ENCODE data around the gene KPNA6. TPM values are rescaled to one million over a fixed set of nuclear protein-coding genes. Genes with fewer than 3 reads are reported as not detected.

KPNA6 gene
- total RNA-seq, 1 experiment from 2014 or later = 45.8 TPM

DNA sequence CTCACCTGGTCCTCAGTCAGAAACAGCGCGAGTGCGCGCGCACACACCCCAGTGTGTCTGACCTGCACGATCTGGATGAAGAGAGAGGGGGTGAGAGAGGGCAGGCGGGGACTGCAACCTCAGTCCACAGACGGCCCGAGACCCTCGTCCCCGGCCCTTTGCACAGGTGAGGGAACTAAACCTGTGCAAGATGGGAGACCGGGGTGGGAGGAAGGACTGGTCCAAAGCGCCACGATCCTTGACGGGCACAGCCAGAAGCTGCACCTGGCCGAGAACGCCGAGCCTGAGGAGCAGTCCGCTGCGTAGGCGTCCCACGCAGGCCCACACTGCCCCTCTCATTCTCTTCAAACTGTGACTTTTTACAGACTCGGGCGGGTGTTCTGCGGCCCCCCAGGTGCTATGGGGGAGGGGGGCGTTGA is 97.1 kb downstream of the KPNA6 start:
- Histone ChIP-seq H2AFZ (ENCODE audit: low read length) (peak overlapping the region; percentile 87), H3K79me2 (ENCODE audit: low read length) (peaks cover 18% of the 10 kb centered on the region), H3F3A (ENCODE audit: low read length, unreplicated experiment) (no peaks in the 10 kb centered on the region), H3K4me2 (ENCODE audit: low read length) (peak overlapping the region; percentile 94), H3K9me3 (ENCODE audit: low read length) (no peaks in the 10 kb centered on the region), H3K27me3 (ENCODE audit: low read length) (no peaks in the 10 kb centered on the region), H3K4me3 (ENCODE audit: low read length) (peak overlapping the region; percentile 83), H3K9ac (ENCODE audit: low read length) (peak overlapping the region; percentile 92), H3K27ac (ENCODE audit: low read length) (no peak overlapping the region), H3K9me2 (replicated peaks; ENCODE audit: low read length) (no peaks in the 10 kb centered on the region), H4K20me1 (ENCODE audit: low read length) (no peaks in the 10 kb centered on the region), H3K4me1 (ENCODE audit: insufficient read depth, low read length) (peaks cover 34% of the 10 kb centered on the region), H3K36me3 (ENCODE audit: low read depth, low read length) (peaks cover 5% of the 10 kb centered on the region; the same call in 1 of the 2 replicates)
- TF ChIP-seq EZH2phosphoT487 (IDR thresholded peaks at IDR 0.05; ENCODE audit: borderline replicate concordance, low read length) (no peak), EZH2 (IDR thresholded peaks at IDR 0.05; ENCODE audit: low read length, unreplicated experiment) (no peak)
- TF ChIP-seq, protein P1, sequence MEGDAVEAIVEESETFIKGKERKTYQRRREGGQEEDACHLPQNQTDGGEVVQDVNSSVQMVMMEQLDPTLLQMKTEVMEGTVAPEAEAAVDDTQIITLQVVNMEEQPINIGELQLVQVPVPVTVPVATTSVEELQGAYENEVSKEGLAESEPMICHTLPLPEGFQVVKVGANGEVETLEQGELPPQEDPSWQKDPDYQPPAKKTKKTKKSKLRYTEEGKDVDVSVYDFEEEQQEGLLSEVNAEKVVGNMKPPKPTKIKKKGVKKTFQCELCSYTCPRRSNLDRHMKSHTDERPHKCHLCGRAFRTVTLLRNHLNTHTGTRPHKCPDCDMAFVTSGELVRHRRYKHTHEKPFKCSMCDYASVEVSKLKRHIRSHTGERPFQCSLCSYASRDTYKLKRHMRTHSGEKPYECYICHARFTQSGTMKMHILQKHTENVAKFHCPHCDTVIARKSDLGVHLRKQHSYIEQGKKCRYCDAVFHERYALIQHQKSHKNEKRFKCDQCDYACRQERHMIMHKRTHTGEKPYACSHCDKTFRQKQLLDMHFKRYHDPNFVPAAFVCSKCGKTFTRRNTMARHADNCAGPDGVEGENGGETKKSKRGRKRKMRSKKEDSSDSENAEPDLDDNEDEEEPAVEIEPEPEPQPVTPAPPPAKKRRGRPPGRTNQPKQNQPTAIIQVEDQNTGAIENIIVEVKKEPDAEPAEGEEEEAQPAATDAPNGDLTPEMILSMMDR (conservative IDR thresholded peaks at IDR 0.05; ENCODE audit: low read depth, low read length) = no peak
- POLR2A ChIA-PET (ENCODE audit: unreplicated experiment) = no interaction called here
- ATAC-seq = no peak; the same call in 1 of the 2 replicates
- CTCF ChIA-PET = no interaction called here
- intact Hi-C loops (cut with micrococcal nuclease) = no loop called here
- BruUV-seq (replicated peaks) = TSS peak; percentile 5
- DNase-seq = no peak

DNA sequence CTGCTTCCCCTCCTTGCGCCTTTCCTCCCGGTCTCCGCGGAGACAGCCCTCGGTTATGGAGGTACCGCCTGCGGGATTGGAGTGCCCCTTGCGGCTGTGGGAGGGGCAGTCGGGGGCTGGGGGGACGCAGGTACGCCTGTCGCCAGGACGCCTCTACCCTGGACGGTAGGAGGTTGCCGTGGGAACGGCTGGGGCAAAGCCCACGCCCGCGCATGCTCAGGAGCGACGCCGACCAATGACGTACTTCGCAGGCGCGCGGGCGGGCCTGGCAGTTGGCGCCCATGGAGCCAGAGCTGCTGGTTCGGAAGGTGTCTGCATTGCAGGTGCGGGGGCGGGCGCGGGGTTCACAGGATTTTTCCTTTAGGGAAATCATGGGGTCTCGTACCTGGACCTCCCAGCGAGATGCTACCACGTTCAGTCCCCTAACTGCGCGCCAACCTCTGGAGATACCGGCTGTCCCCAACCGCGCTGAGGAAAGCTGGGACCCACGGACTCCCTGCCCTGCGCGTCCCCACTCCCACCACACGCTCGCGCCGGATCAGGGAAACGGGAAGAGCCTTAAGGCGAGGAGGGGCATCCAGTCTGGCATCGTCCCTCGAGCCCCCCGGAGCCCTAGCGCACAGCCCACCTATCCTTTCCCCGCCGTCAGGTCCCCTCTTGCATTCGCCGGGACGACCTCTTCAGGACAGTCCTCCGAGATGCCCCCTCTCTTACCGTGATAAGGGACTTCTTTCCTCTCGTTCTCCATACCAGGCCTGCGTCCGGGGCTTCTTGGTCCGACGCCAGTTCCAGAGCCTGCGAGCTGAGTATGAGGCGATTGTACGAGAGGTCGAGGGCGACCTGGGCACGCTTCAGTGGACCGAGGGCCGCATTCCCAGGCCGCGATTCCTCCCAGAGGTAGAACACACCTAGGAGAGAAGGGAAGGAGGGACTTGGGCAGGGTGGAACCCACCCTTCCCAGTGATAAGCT is 97.8 kb downstream of the KPNA6 start, which contains the start of gene IQCC:
TSS of gene IQCC (plus strand) at position 271 of the 970 bp plus-strand sequence. CDS start at position 282, 11 bp downstream.
- TSS peak; percentile 86 for BruUV-seq (replicated peaks)
- H3K79me2 ChIP-seq (ENCODE audit: low read length) = peaks cover 18% of the 10 kb centered on the region
- peak; percentile 79 for ATAC-seq
- peak within 1 kb of the TSS; percentile 87 for H2AFZ ChIP-seq (ENCODE audit: low read length)
- H3K4me1 ChIP-seq (ENCODE audit: insufficient read depth, low read length) = peaks cover 27% of the 10 kb centered on the region
- H3K9me3 ChIP-seq (ENCODE audit: low read length) = no peaks in the 10 kb centered on the region
- H4K20me1 ChIP-seq (ENCODE audit: low read length) = no peaks in the 10 kb centered on the region
- peak; percentile 91 for DNase-seq
- H3F3A ChIP-seq (ENCODE audit: low read length, unreplicated experiment) = no peaks in the 10 kb centered on the region
- H3K27me3 ChIP-seq (ENCODE audit: low read length) = no peaks in the 10 kb centered on the region
- ChIA-PET POLR2A (ENCODE audit: unreplicated experiment) (no interaction called here), CTCF (no interaction called here)
- H3K9ac ChIP-seq (ENCODE audit: low read length) = peak within 1 kb of the TSS; percentile 92
- intact Hi-C loops (cut with micrococcal nuclease) = no loop called here
- peak within 1 kb of the TSS; percentile 27; the same call in 1 of the 2 replicates for H3K27ac ChIP-seq (ENCODE audit: low read length)
- no peak for TF ChIP-seq EZH2 (IDR thresholded peaks at IDR 0.05; ENCODE audit: low read length, unreplicated experiment)
- no peak for TF ChIP-seq EZH2phosphoT487 (IDR thresholded peaks at IDR 0.05; ENCODE audit: borderline replicate concordance, low read length)
- TF ChIP-seq, protein P1 (conservative IDR thresholded peaks at IDR 0.05; ENCODE audit: low read depth, low read length) = no peak
- peak within 1 kb of the TSS; percentile 94 for H3K4me2 ChIP-seq (ENCODE audit: low read length)
- H3K4me3 ChIP-seq (ENCODE audit: low read length) = peak within 1 kb of the TSS; percentile 83
- H3K9me2 ChIP-seq (replicated peaks; ENCODE audit: low read length) = no peaks in the 10 kb centered on the region
- peaks cover 5% of the 10 kb centered on the region; the same call in 1 of the 2 replicates for H3K36me3 ChIP-seq (ENCODE audit: low read depth, low read length)
